H9 (cell line): ENCODE measurements around the gene SSTR4. TPM values are rescaled to one million over a fixed set of nuclear protein-coding genes. Genes with fewer than 3 reads are reported as not detected.

Experiments used
- DNase-seq: peaks from one replicate; pipeline ENCODE4 v3.0.0-alpha.2; 2017
- H2AFZ ChIP-seq: one replicate; pipeline ENCODE4 v1.6.1; 2013; ENCODE audit warnings: mild to moderate bottlenecking, low read length, control low read depth, moderate library complexity
- H2AK5ac ChIP-seq: 2 replicates; pipeline ENCODE4 v1.6.1; 2013; ENCODE audit warnings: low read length, control low read depth, mixed read lengths; ENCODE audit not compliant: insufficient read length
- H2BK120ac ChIP-seq: one replicate; pipeline ENCODE4 v1.6.1; 2013; ENCODE audit warnings: low read depth, mild to moderate bottlenecking, low read length, control low read depth, inconsistent platforms; ENCODE audit not compliant: poor library complexity, severe bottlenecking
- H2BK12ac ChIP-seq: 2 replicates; pipeline ENCODE4 v1.6.1; 2013; ENCODE audit warnings: low read length, control low read depth, mixed read lengths, low read depth; ENCODE audit not compliant: insufficient read length
- H2BK15ac ChIP-seq: 2 replicates; pipeline ENCODE4 v1.6.1; 2013; ENCODE audit warnings: low read depth, low read length, control low read depth
- H2BK20ac ChIP-seq: one replicate; pipeline ENCODE4 v1.6.1; 2013; ENCODE audit warnings: low read depth, mild to moderate bottlenecking, low read length, control low read depth, inconsistent platforms; ENCODE audit not compliant: poor library complexity, severe bottlenecking
- H2BK5ac ChIP-seq: 2 replicates; pipeline ENCODE4 v1.6.1; 2013; ENCODE audit warnings: low read length, control low read depth, mixed read lengths; ENCODE audit not compliant: insufficient read length
- H3K14ac ChIP-seq: 2 replicates; pipeline ENCODE4 v1.6.1; 2013; ENCODE audit warnings: low read length, control low read depth; ENCODE audit not compliant: insufficient read depth
- H3K18ac ChIP-seq: 2 replicates; pipeline ENCODE4 v1.6.1; 2013; ENCODE audit warnings: low read depth, mild to moderate bottlenecking, mixed read lengths, low read length, control low read depth; ENCODE audit not compliant: insufficient read length
- H3K23ac ChIP-seq: 2 replicates; pipeline ENCODE4 v1.6.1; 2013; ENCODE audit warnings: low read length, control low read depth, mixed read lengths, low read depth; ENCODE audit not compliant: insufficient read length
- H3K23me2 ChIP-seq: 2 replicates; pipeline ENCODE4 v1.6.1; 2013; ENCODE audit warnings: low read depth, mild to moderate bottlenecking, mixed read lengths, low read length, control low read depth; ENCODE audit not compliant: insufficient read length, poor library complexity, severe bottlenecking
- H3K27ac ChIP-seq: 2 replicates; pipeline ENCODE4 v1.5.1; 2013; ENCODE audit warnings: low read length, control low read depth, mixed read lengths, low read depth; ENCODE audit not compliant: insufficient read length
- H3K27me3 ChIP-seq: 2 replicates; pipeline ENCODE4 v1.6.1; 2013; ENCODE audit warnings: low read length, control low read depth, inconsistent platforms; ENCODE audit not compliant: insufficient read depth
- H3K4ac ChIP-seq: 2 replicates; pipeline ENCODE4 v1.6.1; 2013; ENCODE audit warnings: low read depth, mild to moderate bottlenecking, control low read depth, inconsistent platforms, low read length, moderate library complexity
- H3K4me1 ChIP-seq: 2 replicates; pipeline ENCODE4 v1.6.1; 2013; ENCODE audit warnings: low read length, control low read depth, inconsistent platforms; ENCODE audit not compliant: insufficient read depth
- H3K4me2 ChIP-seq: 2 replicates; pipeline ENCODE4 v1.6.1; 2013; ENCODE audit warnings: low read length, control low read depth, mixed read lengths; ENCODE audit not compliant: insufficient read length, insufficient read depth
- H3K56ac ChIP-seq: 2 replicates; pipeline ENCODE4 v1.6.1; 2013; ENCODE audit warnings: low read depth, mild to moderate bottlenecking, mixed read lengths, low read length, control low read depth; ENCODE audit not compliant: insufficient read length
- H3K79me1 ChIP-seq: 2 replicates; pipeline ENCODE4 v1.6.1; 2013; ENCODE audit warnings: low read depth, mild to moderate bottlenecking, moderate library complexity, low read length, control low read depth, inconsistent platforms; ENCODE audit not compliant: insufficient read depth, poor library complexity, severe bottlenecking
- H3K79me2 ChIP-seq: 2 replicates; pipeline ENCODE4 v1.6.1; 2013; ENCODE audit warnings: low read length, control low read depth, inconsistent platforms; ENCODE audit not compliant: insufficient read depth
- H3K9ac ChIP-seq: 2 replicates; pipeline ENCODE4 v1.6.1; 2013; ENCODE audit warnings: low read length, control low read depth, mixed read lengths; ENCODE audit not compliant: insufficient read length; ENCODE audit errors: extremely low read depth
- H3K9me3 ChIP-seq: one replicate; pipeline ENCODE4 v1.6.1; 2013; ENCODE audit warnings: low read depth, low read length, inconsistent platforms; ENCODE audit not compliant: control insufficient read depth
- H3T11ph ChIP-seq: one replicate; pipeline ENCODE4 v1.6.1; 2013; ENCODE audit warnings: mild to moderate bottlenecking, low read length, control low read depth, inconsistent platforms
- H4K20me1 ChIP-seq: one replicate; pipeline ENCODE4 v1.6.1; 2013; ENCODE audit not compliant: control insufficient read depth, insufficient read length, insufficient read depth
- H4K5ac ChIP-seq: 2 replicates; pipeline ENCODE4 v1.6.1; 2013; ENCODE audit warnings: low read depth, mild to moderate bottlenecking, mixed read lengths, low read length, control low read depth; ENCODE audit not compliant: insufficient read length
- H4K8ac ChIP-seq: replicated peaks from 2 replicates; pipeline ENCODE4 v1.6.1; 2013; ENCODE audit warnings: low read length, control low read depth, mixed read lengths, low read depth; ENCODE audit not compliant: insufficient read length
- H4K91ac ChIP-seq: 2 replicates; pipeline ENCODE4 v1.6.1; 2013; ENCODE audit warnings: low read depth, mild to moderate bottlenecking, moderate library complexity, mixed read lengths, low read length, control low read depth; ENCODE audit not compliant: insufficient read length
- H3K27ac Mint-ChIP-seq, 3 experiments: 2 replicates in 2 of 3; 3 replicates in 1 of 3; pipeline ENCODE4 v1.8.0; 2020 to 2021; ENCODE audit warnings: mixed read lengths in 3 of 3, mild to moderate bottlenecking in 1 of 3, moderate library complexity in 1 of 3
- H3K27me3 Mint-ChIP-seq: 2 replicates; pipeline ENCODE4 v1.8.0; 2021; ENCODE audit warnings: low read depth, mild to moderate bottlenecking, moderate library complexity, mixed read lengths
- H3K36me3 Mint-ChIP-seq, 3 experiments: 2 replicates in 2 of 3; 3 replicates in 1 of 3; pipeline ENCODE4 v1.8.0; 2020 to 2021; ENCODE audit warnings: low read depth in 3 of 3, mixed read lengths in 3 of 3; ENCODE audit not compliant: insufficient read depth in 1 of 3
- H3K4me1 Mint-ChIP-seq, 2 experiments: 2 replicates each; pipeline ENCODE4 v1.8.0; 2020; ENCODE audit warnings: mixed read lengths in 2 of 2
- H3K4me3 Mint-ChIP-seq, 2 experiments: 2 replicates in 1 of 2; 3 replicates in 1 of 2; pipeline ENCODE4 v1.8.0; 2020 to 2021; ENCODE audit warnings: mild to moderate bottlenecking in 2 of 2, mixed read lengths in 2 of 2, moderate library complexity in 1 of 2
- H3K9me3 Mint-ChIP-seq, 2 experiments: 2 replicates in 1 of 2; 3 replicates in 1 of 2; pipeline ENCODE4 v1.8.0; 2020; ENCODE audit warnings: mild to moderate bottlenecking in 2 of 2, mixed read lengths in 2 of 2, moderate library complexity in 1 of 2
- CTCF ChIP-seq: fragments of 200-600 bp; sonication (generic); conservative IDR thresholded peaks from 3 replicates; pipeline ENCODE4 v1.8.0; 2021; ENCODE audit warnings: antibody characterized with exemption, mild to moderate bottlenecking
- WGBS: extraction: QIAGEN DNeasy Blood & Tissue Kit; methylation state at CpG from one replicate; pipeline ENCODE4 v1.1.7; 2013; ENCODE audit warnings: missing lambda C conversion rate, low lambda C conversion rate, mixed read lengths; ENCODE audit not compliant: insufficient read length; ENCODE audit errors: extremely low coverage; 5-methylcytosine and 5-hydroxymethylcytosine counted together
- total RNA-seq: library from RNA; stranded (reverse); gene quantifications from 2 replicates; pipeline ENCODE4 v1.2.1, GENCODE V29; 2021

Gene SSTR4
- total RNA-seq, 1 experiment from 2014 or later = not detected

- H3K27ac Mint-ChIP-seq = no peak overlapping the region
- H3K79me2 ChIP-seq = no peaks in the 10 kb centered on the region
- H3K4me1 ChIP-seq = no peaks in the 10 kb centered on the region
- no peak overlapping the region for H3K4ac ChIP-seq
- H3K18ac ChIP-seq = no peak overlapping the region
- H3K27me3 ChIP-seq = no peaks in the 10 kb centered on the region
- peaks cover 0 to 2% of the 10 kb centered on the region in 2 experiments; a peak in 3 of 4 replicates for H3K4me1 Mint-ChIP-seq
- no peak overlapping the region for H2BK5ac ChIP-seq
- H4K8ac ChIP-seq = no peak overlapping the region
- no peak overlapping the region for H3K4me2 ChIP-seq
- no peak overlapping the region for H3T11ph ChIP-seq
- H3K9me3 ChIP-seq = no peaks in the 10 kb centered on the region
- H2BK20ac ChIP-seq = no peak overlapping the region
- no peak overlapping the region for H3K9ac ChIP-seq
- H3K14ac ChIP-seq = no peak overlapping the region
- no peak for DNase-seq
- no peaks in the 10 kb centered on the region for H3K36me3 Mint-ChIP-seq
- no peak overlapping the region for H2AFZ ChIP-seq
- H3K23me2 ChIP-seq = no peaks in the 10 kb centered on the region
- no peak overlapping the region for H4K5ac ChIP-seq
- no peaks in the 10 kb centered on the region for H3K79me1 ChIP-seq
- H2BK12ac ChIP-seq = no peak overlapping the region
- no peaks in the 10 kb centered on the region for H3K9me3 Mint-ChIP-seq
- no peak overlapping the region for H3K4me3 Mint-ChIP-seq
- no peak overlapping the region for H3K56ac ChIP-seq
- no peak overlapping the region for H2BK15ac ChIP-seq
- no peak overlapping the region for H3K23ac ChIP-seq
- no peak overlapping the region for H2BK120ac ChIP-seq
- H3K27ac ChIP-seq = no peak overlapping the region
- no CpG with 5 or more reads among the region's 6 CpGs for WGBS
- TF ChIP-seq CTCF = no peak
- no peak overlapping the region for H4K91ac ChIP-seq
- H4K20me1 ChIP-seq = no peaks in the 10 kb centered on the region
- H2AK5ac ChIP-seq = no peak overlapping the region
- peaks cover 4% of the 10 kb centered on the region for H3K27me3 Mint-ChIP-seq
Observed at GRCh38 chr20:23000232-23000947, 34.7 kb upstream of the SSTR4 start.
